ENCODE measurements around the gene ATP6V1E1.

ATP6V1E1 gene

GRCh38 chr22:17629173-17629489 lies 582 bp upstream of the ATP6V1E1 start:
- no peak for DNase-seq (ENCODE audit: extremely low spot score)
- CTCF ChIA-PET = no interaction called here
- POLR2A ChIA-PET = no interaction called here
- TF ChIP-seq CTCF (IDR thresholded peaks at IDR 0.05; ENCODE audit: control extremely low read depth, extremely low read depth, low read depth, missing control alignments) = no peak

GRCh38 chr22:17627961-17628405 lies 566 bp downstream of the ATP6V1E1 start:
- no peak for DNase-seq (ENCODE audit: extremely low spot score)
- POLR2A ChIA-PET = interaction anchor here (0.7 kb wide), 1 partner anchor 15 kb away, joined by 3 read pairs; no protein-coding TSS in a partner anchor
- TF ChIP-seq CTCF (IDR thresholded peaks at IDR 0.05; ENCODE audit: control extremely low read depth, extremely low read depth, low read depth, missing control alignments) = no peak
- CTCF ChIA-PET = interaction anchor here (1.4 kb wide), 1 partner anchor 145 kb away, joined by 3 read pairs; no protein-coding TSS in a partner anchor

DNA sequence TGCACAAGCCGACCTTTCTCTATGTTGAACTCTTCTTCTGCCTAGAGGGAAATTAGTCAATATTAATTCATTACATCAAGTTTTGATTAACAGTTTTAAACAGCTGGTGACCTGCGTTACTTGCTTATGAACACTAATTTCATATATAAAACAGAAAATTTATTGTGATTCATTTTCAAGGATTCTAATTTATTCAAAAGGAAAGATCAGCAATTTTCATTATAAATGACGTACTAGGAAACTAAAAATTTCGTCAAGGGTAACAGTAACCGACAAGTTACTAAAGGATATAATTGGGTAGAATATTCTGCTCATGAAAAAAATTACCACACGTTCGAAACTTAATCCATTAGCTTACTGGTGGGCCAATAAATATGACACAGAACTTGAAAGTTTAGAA lies 15.3 kb downstream of the ATP6V1E1 start:
- no peak for TF ChIP-seq CTCF (IDR thresholded peaks at IDR 0.05; ENCODE audit: control extremely low read depth, extremely low read depth, low read depth, missing control alignments)
- POLR2A ChIA-PET = interaction anchor here (0.6 kb wide), 1 partner anchor 15 kb away, joined by 3 read pairs; no protein-coding TSS in a partner anchor
- CTCF ChIA-PET = interaction anchor here (1.1 kb wide), 1 partner anchor 16 kb away, joined by 3 read pairs; no protein-coding TSS in a partner anchor
- no peak for DNase-seq (ENCODE audit: extremely low spot score)

DNA sequence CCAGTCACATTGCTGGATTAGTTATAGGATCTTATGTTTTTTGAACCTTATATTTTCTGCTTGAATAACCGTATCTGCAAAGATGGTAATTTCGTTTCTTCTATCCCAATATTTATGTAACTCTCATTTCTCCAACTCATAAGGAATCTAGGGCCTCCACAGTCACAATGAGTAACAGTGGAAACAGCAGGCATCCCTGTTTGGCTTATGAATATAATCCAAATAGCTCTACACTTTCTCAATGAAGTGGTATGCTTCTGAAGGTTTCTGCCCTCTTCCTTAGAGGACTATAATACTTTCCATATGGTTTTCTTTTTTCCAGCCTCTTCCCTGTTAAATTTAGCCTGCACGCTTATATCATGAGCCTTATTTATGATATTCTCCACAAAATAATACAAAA lies 16.5 kb downstream of the ATP6V1E1 start:
- POLR2A ChIA-PET = no interaction called here
- CTCF ChIA-PET = no interaction called here

GRCh38 chr22:17607891-17608521 lies 20.5 kb downstream of the ATP6V1E1 start:
- DNase-seq (ENCODE audit: extremely low spot score) = no peak
- ChIA-PET POLR2A (no interaction called here), CTCF (interaction anchor here (1.5 kb wide), 1 partner anchor 11 kb away, joined by 4 read pairs; no protein-coding TSS in a partner anchor)
- TF ChIP-seq CTCF (IDR thresholded peaks at IDR 0.05; ENCODE audit: control extremely low read depth, extremely low read depth, low read depth, missing control alignments) = no peak

More for the DNA sequence above, 16.5 kb downstream of the ATP6V1E1 start:
- no peak for DNase-seq (ENCODE audit: extremely low spot score)
- no peak for TF ChIP-seq CTCF (IDR thresholded peaks at IDR 0.05; ENCODE audit: control extremely low read depth, extremely low read depth, low read depth, missing control alignments)

DNA sequence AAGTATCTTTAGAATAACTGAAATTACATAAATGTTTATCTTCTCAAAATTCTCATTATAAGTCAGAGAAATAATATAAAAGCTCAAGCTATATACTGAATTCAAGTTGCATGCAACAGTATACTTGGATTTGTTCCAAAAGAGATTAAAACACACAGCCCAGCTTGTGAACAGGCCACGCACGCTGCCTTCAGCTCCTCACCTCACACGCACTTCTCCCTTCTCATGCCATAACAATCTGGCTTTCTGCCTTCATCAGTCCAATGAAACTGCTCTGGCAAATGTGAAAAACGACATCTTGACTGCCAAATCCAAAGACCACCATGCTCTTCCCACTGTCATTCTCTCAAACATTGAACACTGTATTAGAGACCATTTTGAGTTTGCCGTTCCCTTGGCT lies 22.1 kb downstream of the ATP6V1E1 start:
- DNase-seq (ENCODE audit: extremely low spot score) = no peak
- CTCF ChIA-PET = interaction anchor here (1.5 kb wide), 1 partner anchor 13 kb away, joined by 4 read pairs; no protein-coding TSS in a partner anchor
- POLR2A ChIA-PET = no interaction called here
- no peak for TF ChIP-seq CTCF (IDR thresholded peaks at IDR 0.05; ENCODE audit: control extremely low read depth, extremely low read depth, low read depth, missing control alignments)

All from GM10248 (cell line).